GM12878 (cell line): Measurements from ENCODE around the gene ANKDD1A. TPM values are rescaled to one million over a fixed set of nuclear protein-coding genes. Genes with fewer than 3 reads are reported as not detected.
A peak's percentile ranks its signal among the peaks of the same experiment; 100 is the strongest.

ENCODE experiments used
- ATAC-seq: fragments of 200-7000 bp; cut with Tn5 transposase; 3 replicates; pipeline ENCODE4 v1.9.1; 2020; ENCODE audit warnings: mild to moderate bottlenecking, moderate library complexity
- BruUV-seq: library from RNA; stranded (reverse); fragments of 400-500 nt; replicated peaks from 2 replicates; lab custom pipeline; 2021; lab: Mats Ljungman, UMichigan
- CTCF ChIA-PET: fragments of 300-600 bp; sonication (Branson Sonifier 250); formaldehyde crosslinking; extraction: SDS; loops from one replicate; lab custom pipeline; 2021; ENCODE audit warnings: inconsistent platforms; lab: Yijun Ruan, JAX
- POLR2A ChIA-PET: fragments of 350-600 bp; formaldehyde crosslinking; extraction: SDS; loops from one replicate; lab custom pipeline; 2021; ENCODE audit warnings: inconsistent platforms; lab: Charles Lee
- RAD21 ChIA-PET: fragments of 300-600 bp; sonication (Branson Sonifier 250); formaldehyde crosslinking; loops from one replicate; lab custom pipeline; 2023; ENCODE audit warnings: antibody characterized with exemption; ENCODE audit not compliant: unreplicated experiment; lab: Charles Lee
- SMC1A ChIA-PET: fragments of 300-600 bp; sonication (Branson Sonifier 250); formaldehyde crosslinking; loops from one replicate; lab custom pipeline; 2023; ENCODE audit not compliant: unreplicated experiment, uncharacterized antibody; lab: Charles Lee
- DNase-seq: peaks from one replicate; pipeline ENCODE4 v3.0.0-alpha.2; 2011; ENCODE audit warnings: low read depth, low spot score
- FAIRE-seq: peaks from 3 replicates; lab custom pipeline; 2011; peaks lifted over from hg19 to GRCh38; lab: Jason Lieb, UNC
- H2AFZ ChIP-seq: 2 replicates; pipeline ENCODE4 v1.6.0; 2011; ENCODE audit warnings: low read depth, low read length, control low read depth; ENCODE audit not compliant: control insufficient read depth
- H3K27ac ChIP-seq: 2 replicates; pipeline ENCODE4 v1.5.1; 2011; ENCODE audit warnings: control low read depth; ENCODE audit not compliant: control insufficient read depth, insufficient read depth
- H3K27me3 ChIP-seq, 2 experiments: replicated peaks in 1 of 2; 2 replicates each; pipeline versions ENCODE4 v1.6.0 to v1.6.1; 2011; ENCODE audit warnings: low read length in 1 of 2; ENCODE audit not compliant: control insufficient read depth in 2 of 2, insufficient read depth in 2 of 2
- H3K36me3 ChIP-seq, 2 experiments: 2 replicates each; pipeline ENCODE4 v1.5.1; 2011; ENCODE audit warnings: low read length in 1 of 2; ENCODE audit not compliant: control insufficient read depth in 2 of 2, insufficient read depth in 2 of 2
- H3K4me1 ChIP-seq: 2 replicates; pipeline ENCODE4 v1.6.1; 2011; ENCODE audit warnings: mild to moderate bottlenecking, low read length, moderate library complexity, mixed read lengths; ENCODE audit not compliant: control insufficient read depth, insufficient read depth
- H3K4me2 ChIP-seq: 2 replicates; pipeline ENCODE4 v1.6.0; 2011; ENCODE audit warnings: control low read depth; ENCODE audit not compliant: control insufficient read depth, insufficient read depth
- H3K4me3 ChIP-seq: fragments of 200-600 bp; sonication (generic); 2 replicates; pipeline ENCODE4 v1.5.1; 2016
- H3K79me2 ChIP-seq: 2 replicates; pipeline ENCODE4 v1.6.0; 2011; ENCODE audit warnings: low read length; ENCODE audit not compliant: control insufficient read depth, insufficient read depth
- H3K9ac ChIP-seq: 2 replicates; pipeline ENCODE4 v1.8.0; 2011; ENCODE audit warnings: low read length, control low read depth, mixed read lengths; ENCODE audit not compliant: control insufficient read depth, insufficient read depth
- H3K9me3 ChIP-seq: replicated peaks from 3 replicates; pipeline ENCODE4 v1.5.1; 2011; ENCODE audit warnings: mild to moderate bottlenecking, low read length; ENCODE audit not compliant: control insufficient read depth, insufficient read depth
- H4K20me1 ChIP-seq: 2 replicates; pipeline ENCODE4 v1.6.0; 2011; ENCODE audit not compliant: control insufficient read depth, insufficient read depth
- BACH1 ChIP-seq: fragments of 450-650 bp; IDR thresholded peaks from 2 replicates; pipeline ENCODE4 v1.6.1; 2017; ENCODE audit warnings: mild to moderate bottlenecking, borderline replicate concordance
- CREM ChIP-seq: IDR thresholded peaks from 2 replicates; pipeline ENCODE4 v1.6.1; 2014; ENCODE audit warnings: antibody characterized with exemption, low read depth
- GABPA ChIP-seq: IDR thresholded peaks from 2 replicates; pipeline ENCODE4 v1.6.1; 2014; ENCODE audit warnings: antibody characterized with exemption, low read depth, mild to moderate bottlenecking, inconsistent platforms
- GATAD2B ChIP-seq: fragments of 450-650 bp; conservative IDR thresholded peaks from 2 replicates; pipeline ENCODE4 v1.6.1; 2017; ENCODE audit warnings: low read depth, mild to moderate bottlenecking, moderate library complexity
- HDGF ChIP-seq: fragments of 450-650 bp; IDR thresholded peaks from 2 replicates; pipeline ENCODE4 v1.6.1; 2016; ENCODE audit warnings: antibody characterized with exemption
- MTA3 ChIP-seq: IDR thresholded peaks from 2 replicates; pipeline ENCODE4 v1.6.1; 2012; ENCODE audit warnings: low read length, inconsistent platforms, borderline replicate concordance
- NR2F1 ChIP-seq: fragments of 450-650 bp; conservative IDR thresholded peaks from 2 replicates; pipeline ENCODE4 v1.6.1; 2017; ENCODE audit warnings: mild to moderate bottlenecking
- POLR2AphosphoS2 ChIP-seq: IDR thresholded peaks from 2 replicates; pipeline ENCODE4 v1.6.1; 2011; ENCODE audit warnings: low read depth, mild to moderate bottlenecking, low read length, improper control_type of control experiment, moderate library complexity
- POU2F2 ChIP-seq: IDR thresholded peaks from 3 replicates; pipeline ENCODE4 v1.6.1; 2011; ENCODE audit warnings: low read depth, mild to moderate bottlenecking, low read length, borderline replicate concordance
- SMC3 ChIP-seq: IDR thresholded peaks from 2 replicates; pipeline ENCODE4 v1.6.1; 2011; ENCODE audit warnings: low read length, improper control_type of control experiment, borderline replicate concordance
- ZNF384 ChIP-seq: IDR thresholded peaks from 2 replicates; pipeline ENCODE4 v1.6.1; 2012; ENCODE audit warnings: low read depth, mild to moderate bottlenecking, low read length, improper control_type of control experiment, borderline replicate concordance
- ZSCAN29 ChIP-seq: fragments of 450-650 bp; IDR thresholded peaks from 2 replicates; pipeline ENCODE4 v1.6.1; 2017; ENCODE audit warnings: mild to moderate bottlenecking, moderate library complexity
- WGBS: methylation state at CpG from one replicate; pipeline ENCODE4 v1.1.6; 2016; ENCODE audit warnings: low lambda C conversion rate; ENCODE audit not compliant: insufficient replicate concordance, insufficient coverage; ENCODE audit errors: missing lambda C conversion rate; 5-methylcytosine and 5-hydroxymethylcytosine counted together
- in situ Hi-C: fragments of 300-500 bp; cut with MboI; formaldehyde crosslinking; loops from 9 replicates; pipeline ENCODE4 v1.14.3; 2018; ENCODE audit warnings: mixed read lengths
- intact Hi-C: fragments of 100-400 bp; cut with micrococcal nuclease; formaldehyde crosslinking; loops from one replicate; pipeline ENCODE4 v1.14.2; 2022; ENCODE audit not compliant: unreplicated experiment
- polyA plus RNA-seq, 11 experiments: library from polyadenylated mRNA; depleted of rRNA in 4 of 11; unstranded in 6 of 11; stranded (reverse) in 5 of 11; fragments of >200 nt; fragmentation: Nextera tagmentation in 4 of 11; fragmentation: Illumina TruSeq in 1 of 11; extraction: Ambion mirVana in 4 of 11; extraction: Trizol in 1 of 11; gene quantifications; 1 replicate in 1 of 11; 2 replicates in 10 of 11; pipeline versions ENCODE4 v1.2.1 to v1.2.3, GENCODE V29; 2011 to 2016; ENCODE audit warnings: inconsistent platforms in 2 of 11, missing spikeins in 2 of 11, low read depth in 1 of 11
- total RNA-seq, 4 experiments: library from RNA; depleted of rRNA in 3 of 4; stranded (reverse); fragments of >200 nt in 3 of 4; fragmentation: Illumina TruSeq in 1 of 4; extraction: Trizol in 1 of 4; gene quantifications; 2 replicates each; pipeline versions ENCODE4 v1.2.1 to v1.2.3, GENCODE V29; 2013 to 2021
- TF ChIP-seq, protein P1 (sequence below): fragments of 450-650 bp; IDR thresholded peaks from 2 replicates; pipeline ENCODE4 v1.6.1; 2018; ENCODE audit warnings: borderline replicate concordance, mild to moderate bottlenecking; ENCODE audit not compliant: partially characterized antibody
- TF ChIP-seq, protein P2 (sequence below): fragments of 450-650 bp; IDR thresholded peaks from 2 replicates; pipeline ENCODE4 v1.6.1; 2016; ENCODE audit warnings: mild to moderate bottlenecking
- TF ChIP-seq, protein P3 (sequence below): IDR thresholded peaks from 2 replicates; pipeline ENCODE4 v1.6.1; 2012; ENCODE audit warnings: low read depth, low read length, improper control_type of control experiment
- TF ChIP-seq, protein P4 (sequence below): IDR thresholded peaks from 2 replicates; pipeline ENCODE4 v1.6.1; 2012; ENCODE audit warnings: low read depth, low read length, improper control_type of control experiment

ANKDD1A gene
- total and polyA plus RNA-seq, 10 of the 15 experiments (the other 5 are each of a cell fraction or from before 2014, with no cell fraction given), result 1.5 to 6.6 (median 4.1) TPM

DNA sequence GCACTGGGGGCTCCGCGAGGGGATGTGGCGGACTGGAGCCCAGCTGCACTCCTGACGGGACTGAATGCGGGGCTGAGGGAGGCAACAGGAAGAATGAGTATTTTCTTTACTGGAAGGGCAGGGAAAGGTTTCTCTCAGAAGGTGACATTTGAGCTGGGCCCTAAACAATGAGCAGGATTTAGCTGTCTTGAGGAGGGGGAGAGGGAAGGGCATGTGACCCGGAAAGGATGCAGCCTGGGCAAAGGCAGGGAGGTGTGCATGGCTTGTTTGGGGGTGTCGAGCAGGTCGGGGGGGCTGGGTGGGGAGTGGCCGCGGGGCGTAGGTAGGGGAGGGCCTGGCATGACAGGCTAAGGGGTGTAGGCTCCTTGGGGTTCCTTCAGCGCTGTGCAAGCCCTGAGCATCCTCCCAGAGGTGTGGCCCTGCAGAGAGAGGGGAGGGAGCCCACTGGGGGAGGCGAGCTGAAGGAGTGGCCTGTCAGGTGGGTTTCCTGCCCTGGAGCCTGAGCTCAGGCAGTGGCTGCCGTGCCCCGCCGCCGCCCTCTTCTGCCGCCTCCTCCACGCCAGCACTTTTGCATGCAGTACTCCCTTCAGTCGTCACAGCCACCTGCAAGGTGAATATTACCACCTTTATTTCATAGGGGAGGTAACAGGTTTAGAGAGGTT, 17.2 kb upstream of the ANKDD1A start (continued):
- TF ChIP-seq, protein P1, sequence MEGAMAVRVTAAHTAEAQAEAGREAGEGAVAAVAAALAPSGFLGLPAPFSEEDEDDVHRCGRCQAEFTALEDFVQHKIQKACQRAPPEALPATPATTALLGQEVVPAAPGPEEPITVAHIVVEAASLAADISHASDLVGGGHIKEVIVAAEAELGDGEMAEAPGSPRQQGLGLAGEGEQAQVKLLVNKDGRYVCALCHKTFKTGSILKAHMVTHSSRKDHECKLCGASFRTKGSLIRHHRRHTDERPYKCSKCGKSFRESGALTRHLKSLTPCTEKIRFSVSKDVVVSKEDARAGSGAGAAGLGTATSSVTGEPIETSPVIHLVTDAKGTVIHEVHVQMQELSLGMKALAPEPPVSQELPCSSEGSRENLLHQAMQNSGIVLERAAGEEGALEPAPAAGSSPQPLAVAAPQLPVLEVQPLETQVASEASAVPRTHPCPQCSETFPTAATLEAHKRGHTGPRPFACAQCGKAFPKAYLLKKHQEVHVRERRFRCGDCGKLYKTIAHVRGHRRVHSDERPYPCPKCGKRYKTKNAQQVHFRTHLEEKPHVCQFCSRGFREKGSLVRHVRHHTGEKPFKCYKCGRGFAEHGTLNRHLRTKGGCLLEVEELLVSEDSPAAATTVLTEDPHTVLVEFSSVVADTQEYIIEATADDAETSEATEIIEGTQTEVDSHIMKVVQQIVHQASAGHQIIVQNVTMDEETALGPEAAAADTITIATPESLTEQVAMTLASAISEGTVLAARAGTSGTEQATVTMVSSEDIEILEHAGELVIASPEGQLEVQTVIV, result no peak
- TF ChIP-seq SMC3 (0 out of 2 replicates have a peak, but pooled peaks have one; percentile 4), HDGF (peak; percentile 92), GATAD2B (no peak), CREM (no peak), NR2F1 (no peak)

DNA sequence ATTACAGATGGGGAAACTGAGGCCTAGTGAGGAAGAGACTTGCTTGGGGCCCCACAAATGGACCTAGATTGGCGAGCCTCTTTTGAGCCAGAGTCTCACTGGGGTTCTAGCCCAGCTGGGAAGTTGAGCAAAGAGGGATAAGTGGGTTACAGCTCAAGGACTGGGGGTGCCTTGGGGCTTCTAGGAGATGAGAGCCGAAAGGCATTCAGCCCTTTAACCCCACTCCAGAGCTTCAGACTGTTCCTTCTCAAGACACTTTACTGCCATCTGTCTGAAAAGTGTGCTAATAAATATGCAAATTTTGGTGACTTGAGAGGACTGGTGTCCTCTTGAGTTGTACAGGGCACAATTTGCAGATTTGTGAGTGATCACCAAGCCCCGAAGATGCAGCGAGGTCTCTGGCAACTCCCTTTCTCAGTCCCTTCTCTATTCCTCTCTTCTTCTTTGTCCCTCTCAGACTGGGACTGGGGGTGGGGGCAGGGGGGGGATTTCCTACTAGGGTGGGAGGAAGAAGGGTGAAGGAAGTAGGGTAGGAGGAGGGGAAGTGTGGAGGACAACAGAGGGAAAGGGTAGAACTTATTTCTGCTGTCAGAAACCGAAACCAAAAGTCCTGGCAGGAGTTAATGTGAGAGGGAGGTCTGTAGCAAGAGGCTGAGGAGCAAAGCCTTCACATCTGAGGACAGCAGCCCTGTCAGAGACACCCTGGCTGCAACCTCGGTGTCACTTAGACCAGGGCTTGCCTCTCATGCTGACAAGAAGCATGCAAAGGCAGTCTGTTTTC, 16.2 kb upstream of the ANKDD1A start:
- DNase-seq (peak; percentile 77), ATAC-seq (peak; percentile 42), FAIRE-seq (peak; percentile 72)
- Histone ChIP-seq H3K4me3 (peak overlapping the region; percentile 78), H3K27ac (peak overlapping the region; percentile 97), H3K79me2 (peaks cover 9% of the 10 kb centered on the region), H3K27me3 (no peaks in the 10 kb centered on the region), H3K4me1 (peaks cover 42% of the 10 kb centered on the region), H3K9ac (peak overlapping the region; percentile 80), H2AFZ (peak overlapping the region; percentile 39), H4K20me1 (no peaks in the 10 kb centered on the region), H3K4me2 (peak overlapping the region; percentile 99), H3K9me3 (no peaks in the 10 kb centered on the region), H3K36me3 (no peaks in the 10 kb centered on the region)
- SMC1A ChIA-PET, result interaction anchor here (0.7 to 7.4 kb wide), 25 partner anchors 8 to 203 kb away, joined by 3 to 118 read pairs (median 7); partner anchors contain the start of genes PIF1 and PLEKHO2
- CTCF ChIA-PET, result interaction anchor here (0.6 to 6.2 kb wide), 31 partner anchors 9 to 206 kb away, joined by 3 to 78 read pairs (median 6); no protein-coding TSS in a partner anchor
- intact Hi-C loops, result loop anchor here (2.0 kb wide), 2 partner anchors 71 to 733 kb away; partner anchors contain the start of genes PIF1 and PPIB
- RAD21 ChIA-PET, result interaction anchor here (1.1 to 5.8 kb wide), 26 partner anchors 9 to 272 kb away, joined by 3 to 129 read pairs (median 15); partner anchors contain the start of genes PIF1 and PLEKHO2
- POLR2A ChIA-PET, result interaction anchor here (0.9 to 9.0 kb wide), 17 partner anchors 10 to 155 kb away, joined by 3 to 136 read pairs (median 8); partner anchors contain the start of genes PIF1 and PLEKHO2
- BruUV-seq, result no TSS peak
- in situ Hi-C loops, result loop anchor here (25.0 kb wide), 1 partner anchor 1408 kb away; no protein-coding TSS in a partner anchor
- 0% methylated on average over 6 of the region's 6 CpGs for WGBS
- TF ChIP-seq POU2F2 (peak; percentile 99), BACH1 (no peak), MTA3 (no peak), GABPA (no peak), ZSCAN29 (no peak), ZNF384 (no peak), NR2F1 (peak; percentile 51), POLR2AphosphoS2 (no peak)
- TF ChIP-seq, protein P2, sequence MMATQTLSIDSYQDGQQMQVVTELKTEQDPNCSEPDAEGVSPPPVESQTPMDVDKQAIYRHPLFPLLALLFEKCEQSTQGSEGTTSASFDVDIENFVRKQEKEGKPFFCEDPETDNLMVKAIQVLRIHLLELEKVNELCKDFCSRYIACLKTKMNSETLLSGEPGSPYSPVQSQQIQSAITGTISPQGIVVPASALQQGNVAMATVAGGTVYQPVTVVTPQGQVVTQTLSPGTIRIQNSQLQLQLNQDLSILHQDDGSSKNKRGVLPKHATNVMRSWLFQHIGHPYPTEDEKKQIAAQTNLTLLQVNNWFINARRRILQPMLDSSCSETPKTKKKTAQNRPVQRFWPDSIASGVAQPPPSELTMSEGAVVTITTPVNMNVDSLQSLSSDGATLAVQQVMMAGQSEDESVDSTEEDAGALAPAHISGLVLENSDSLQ, result 0 out of 2 replicates have a peak, but pooled peaks have one; percentile 34
- TF ChIP-seq, protein P3, sequence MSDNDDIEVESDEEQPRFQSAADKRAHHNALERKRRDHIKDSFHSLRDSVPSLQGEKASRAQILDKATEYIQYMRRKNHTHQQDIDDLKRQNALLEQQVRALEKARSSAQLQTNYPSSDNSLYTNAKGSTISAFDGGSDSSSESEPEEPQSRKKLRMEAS, result 0 out of 2 replicates have a peak, but pooled peaks have one; percentile 45
- TF ChIP-seq, protein P4, sequence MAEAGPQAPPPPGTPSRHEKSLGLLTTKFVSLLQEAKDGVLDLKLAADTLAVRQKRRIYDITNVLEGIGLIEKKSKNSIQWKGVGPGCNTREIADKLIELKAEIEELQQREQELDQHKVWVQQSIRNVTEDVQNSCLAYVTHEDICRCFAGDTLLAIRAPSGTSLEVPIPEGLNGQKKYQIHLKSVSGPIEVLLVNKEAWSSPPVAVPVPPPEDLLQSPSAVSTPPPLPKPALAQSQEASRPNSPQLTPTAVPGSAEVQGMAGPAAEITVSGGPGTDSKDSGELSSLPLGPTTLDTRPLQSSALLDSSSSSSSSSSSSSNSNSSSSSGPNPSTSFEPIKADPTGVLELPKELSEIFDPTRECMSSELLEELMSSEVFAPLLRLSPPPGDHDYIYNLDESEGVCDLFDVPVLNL, result no peak
